Measurements from ENCODE around the gene DENND1A. TPM values are rescaled to one million over a fixed set of nuclear protein-coding genes. Genes with fewer than 3 reads are reported as not detected.
A peak's percentile ranks its signal among the peaks of the same experiment; 100 is the strongest.

DENND1A gene
- total RNA-seq, 4 donors from 2014 or later, result 37.1 to 55.3 (median 50.0) TPM

- DNase-seq, result peak in 1 of 3 donors; percentile 39
- Histone ChIP-seq H3K27ac (peak overlapping the region in 2 of 4 donors; percentile 21 to 22), H3K36me3 (peaks cover 0 to 8% (median 0%) of the 10 kb centered on the region in 3 donors), H3K4me3 (no peak overlapping the region), H3K27me3 (no peaks in the 10 kb centered on the region), H3K4me1 (no peaks in the 10 kb centered on the region), H3K9me3 (peaks cover 0 to 5% (median 0%) of the 10 kb centered on the region in 4 donors)
- TF ChIP-seq POLR2A (IDR thresholded peaks at IDR 0.05), result no peak
- no peak for TF ChIP-seq CTCF (IDR thresholded peaks at IDR 0.05)
Measured at GRCh38 chr9:123658792-123659191, 271.1 kb downstream of the DENND1A start.

GRCh38 chr9:123657941-123658340, 272.0 kb downstream of the DENND1A start:
- DNase-seq, result no peak
- no peaks in the 10 kb centered on the region for H3K4me1 ChIP-seq
- peaks cover 0 to 8% (median 0%) of the 10 kb centered on the region in 3 donors for H3K36me3 ChIP-seq
- H3K27ac ChIP-seq, result no peak overlapping the region
- TF ChIP-seq CTCF (IDR thresholded peaks at IDR 0.05) (no peak), POLR2A (IDR thresholded peaks at IDR 0.05) (no peak)
- no peak overlapping the region for H3K4me3 ChIP-seq
- H3K9me3 ChIP-seq, result peaks cover 0 to 5% (median 0%) of the 10 kb centered on the region in 4 donors
- no peaks in the 10 kb centered on the region for H3K27me3 ChIP-seq

GRCh38 chr9:123657099-123657498, 272.8 kb downstream of the DENND1A start:
- Histone ChIP-seq H3K4me3 (no peak overlapping the region), H3K9me3 (peaks cover 0 to 2% (median 0%) of the 10 kb centered on the region in 4 donors), H3K27ac (no peak overlapping the region), H3K4me1 (no peaks in the 10 kb centered on the region), H3K27me3 (no peaks in the 10 kb centered on the region), H3K36me3 (peaks cover 0 to 8% (median 0%) of the 10 kb centered on the region in 3 donors)
- no peak for TF ChIP-seq CTCF (IDR thresholded peaks at IDR 0.05)
- TF ChIP-seq POLR2A (IDR thresholded peaks at IDR 0.05), result no peak
- no peak for DNase-seq

- Histone ChIP-seq H3K9me3 (no peaks in the 10 kb centered on the region), H3K36me3 (peaks cover 0 to 11% (median 0%) of the 10 kb centered on the region in 3 donors), H3K4me3 (no peak overlapping the region), H3K4me1 (no peaks in the 10 kb centered on the region), H3K27me3 (no peaks in the 10 kb centered on the region), H3K27ac (no peak overlapping the region)
- TF ChIP-seq POLR2A (IDR thresholded peaks at IDR 0.05) (no peak), CTCF (IDR thresholded peaks at IDR 0.05) (no peak)
- no peak for DNase-seq
Measured at GRCh38 chr9:123656565-123656964, 273.4 kb downstream of the DENND1A start.

- no peaks in the 10 kb centered on the region for H3K9me3 ChIP-seq
- peaks cover 0 to 11% (median 0%) of the 10 kb centered on the region in 3 donors for H3K36me3 ChIP-seq
- H3K27me3 ChIP-seq, result no peaks in the 10 kb centered on the region
- no peaks in the 10 kb centered on the region for H3K4me1 ChIP-seq
- no peak overlapping the region for H3K27ac ChIP-seq
- DNase-seq, result no peak
- H3K4me3 ChIP-seq, result no peak overlapping the region
- no peak for TF ChIP-seq CTCF (IDR thresholded peaks at IDR 0.05)
Measured at GRCh38 chr9:123655681-123656423, 274.1 kb downstream of the DENND1A start.
